C4-2B (cell line): ENCODE data around the gene SORCS2.

Experiments
- ZFX ChIP-seq: fragments of 450-650 bp; IDR thresholded peaks from 2 replicates; pipeline ENCODE4 v1.6.1; 2017
- TF ChIP-seq, protein P1 (sequence below): fragments of 450-650 bp; conservative IDR thresholded peaks from 2 replicates; pipeline ENCODE4 v1.5.1; 2017; ENCODE audit warnings: mild to moderate bottlenecking

DNA sequence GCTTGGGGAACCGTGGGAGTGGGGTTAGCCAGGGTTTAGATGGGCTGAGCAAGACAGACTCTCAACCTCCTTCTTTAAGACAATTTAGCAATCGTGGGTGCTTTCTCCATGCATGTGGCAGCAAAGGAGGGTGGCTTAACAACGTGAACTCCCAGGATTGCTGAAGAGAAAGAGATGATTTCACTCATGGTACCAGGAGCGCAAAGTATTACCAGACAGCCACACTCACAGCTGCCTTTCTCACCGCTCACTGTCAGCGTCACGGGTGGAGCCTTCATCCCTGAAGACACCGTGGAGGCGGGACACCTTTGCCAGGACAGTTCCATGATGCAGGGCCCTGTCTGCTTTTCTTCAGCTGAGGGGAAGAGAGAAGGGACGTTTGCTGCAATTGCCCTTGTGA, 454.8 kb downstream of the SORCS2 start:
- TF ChIP-seq, protein P1, sequence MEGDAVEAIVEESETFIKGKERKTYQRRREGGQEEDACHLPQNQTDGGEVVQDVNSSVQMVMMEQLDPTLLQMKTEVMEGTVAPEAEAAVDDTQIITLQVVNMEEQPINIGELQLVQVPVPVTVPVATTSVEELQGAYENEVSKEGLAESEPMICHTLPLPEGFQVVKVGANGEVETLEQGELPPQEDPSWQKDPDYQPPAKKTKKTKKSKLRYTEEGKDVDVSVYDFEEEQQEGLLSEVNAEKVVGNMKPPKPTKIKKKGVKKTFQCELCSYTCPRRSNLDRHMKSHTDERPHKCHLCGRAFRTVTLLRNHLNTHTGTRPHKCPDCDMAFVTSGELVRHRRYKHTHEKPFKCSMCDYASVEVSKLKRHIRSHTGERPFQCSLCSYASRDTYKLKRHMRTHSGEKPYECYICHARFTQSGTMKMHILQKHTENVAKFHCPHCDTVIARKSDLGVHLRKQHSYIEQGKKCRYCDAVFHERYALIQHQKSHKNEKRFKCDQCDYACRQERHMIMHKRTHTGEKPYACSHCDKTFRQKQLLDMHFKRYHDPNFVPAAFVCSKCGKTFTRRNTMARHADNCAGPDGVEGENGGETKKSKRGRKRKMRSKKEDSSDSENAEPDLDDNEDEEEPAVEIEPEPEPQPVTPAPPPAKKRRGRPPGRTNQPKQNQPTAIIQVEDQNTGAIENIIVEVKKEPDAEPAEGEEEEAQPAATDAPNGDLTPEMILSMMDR: no peak
- no peak for TF ChIP-seq ZFX
